GM18873 (cell line): ENCODE results near the gene EIF4H.
"Not testable (repeated sequence)": the region's sequence is repeated elsewhere in the genome, so short reads cannot be mapped to it uniquely, and the experiment has no call there.

Experiments
- ATAC-seq: cut with Tn5 transposase; IDR thresholded peaks from one replicate; pipeline ENCODE4 v1.9.1; 2021; ENCODE audit warnings: mild to moderate bottlenecking, moderate library complexity, moderate number of reproducible peaks; ENCODE audit not compliant: unreplicated experiment, low FRiP score

Gene EIF4H

GRCh38 chr7:74173866-74174605 is at the start of gene EIF4H:
EIF4H (plus strand) TSS chr7:74174356; CDS start chr7:74174384, 28 bp downstream.
- peak; percentile 62 for ATAC-seq

GRCh38 chr7:74126220-74126880 is 47.8 kb upstream of the EIF4H start:
- ATAC-seq, result no peak

GRCh38 chr7:74129887-74130286 is 44.3 kb upstream of the EIF4H start:
- ATAC-seq, result no peak

GRCh38 chr7:74130518-74130917 is 43.6 kb upstream of the EIF4H start:
- ATAC-seq, result no peak

GRCh38 chr7:74134117-74134620 is 40.0 kb upstream of the EIF4H start:
- no peak for ATAC-seq

GRCh38 chr7:74138334-74138867 is 35.8 kb upstream of the EIF4H start:
- ATAC-seq, result no peak

GRCh38 chr7:74138945-74139843 is 35.0 kb upstream of the EIF4H start:
- ATAC-seq, result no peak

GRCh38 chr7:74141705-74142104 is 32.5 kb upstream of the EIF4H start:
- ATAC-seq, result no peak

GRCh38 chr7:74143383-74143782 is 30.8 kb upstream of the EIF4H start:
- ATAC-seq, result no peak

- ATAC-seq, result no peak
Observed at GRCh38 chr7:74148491-74148890, 25.7 kb upstream of the EIF4H start.

GRCh38 chr7:74149071-74149470 is 25.1 kb upstream of the EIF4H start:
- ATAC-seq, result no peak

- no peak for ATAC-seq
Observed at GRCh38 chr7:74149603-74150002, 24.6 kb upstream of the EIF4H start.

GRCh38 chr7:74153736-74154135 is 20.4 kb upstream of the EIF4H start:
- ATAC-seq, result no peak

- ATAC-seq, result no peak
Observed at GRCh38 chr7:74155810-74156395, 18.3 kb upstream of the EIF4H start.

- ATAC-seq, result no peak
Observed at GRCh38 chr7:74157605-74158004, 16.6 kb upstream of the EIF4H start.

- no peak for ATAC-seq
Observed at GRCh38 chr7:74164985-74165456, 9.1 kb upstream of the EIF4H start.

- ATAC-seq, result no peak
Observed at GRCh38 chr7:74165867-74166593, 8.1 kb upstream of the EIF4H start.

- not testable (repeated sequence) for ATAC-seq
Observed at GRCh38 chr7:74167324-74167723, 6.8 kb upstream of the EIF4H start.

- ATAC-seq, result no peak
Observed at GRCh38 chr7:74173074-74173473, 1.1 kb upstream of the EIF4H start.
